Inferior parietal cortex (tissue), 1 donor: ENCODE data around the gene CAV1.

Experiments used
- DNase-seq: peaks from one replicate; pipeline ENCODE4 v3.0.0-alpha.2; 2016; ENCODE audit errors: extremely low spot score

Gene CAV1

GRCh38 chr7:116503835-116504234, 21.0 kb upstream of the CAV1 start:
- no peak for DNase-seq

- DNase-seq: no peak
Measured at GRCh38 chr7:116505278-116505677, 19.6 kb upstream of the CAV1 start.

GRCh38 chr7:116505823-116506222, 19.0 kb upstream of the CAV1 start:
- DNase-seq: no peak

- DNase-seq: no peak
Measured at GRCh38 chr7:116509982-116510579, 14.8 kb upstream of the CAV1 start.

- DNase-seq: no peak
Measured at GRCh38 chr7:116510795-116511194, 14.0 kb upstream of the CAV1 start.

GRCh38 chr7:116511552-116512519, 13.0 kb upstream of the CAV1 start:
- DNase-seq: peak; percentile 29

- no peak for DNase-seq
Measured at GRCh38 chr7:116512520-116513188, 12.2 kb upstream of the CAV1 start.

GRCh38 chr7:116515584-116515983, 9.3 kb upstream of the CAV1 start:
- no peak for DNase-seq

GRCh38 chr7:116516324-116516723, 8.5 kb upstream of the CAV1 start:
- no peak for DNase-seq

GRCh38 chr7:116517626-116518025, 7.2 kb upstream of the CAV1 start:
- no peak for DNase-seq

- DNase-seq: no peak
Measured at GRCh38 chr7:116518961-116519360, 5.9 kb upstream of the CAV1 start.

GRCh38 chr7:116521046-116521664, 3.7 kb upstream of the CAV1 start:
- no peak for DNase-seq

GRCh38 chr7:116522247-116522646, 2.6 kb upstream of the CAV1 start:
- DNase-seq: no peak

- DNase-seq: no peak
Measured at GRCh38 chr7:116524221-116524608, 621 bp upstream of the CAV1 start.

GRCh38 chr7:116525298-116525912, 569 bp downstream of the CAV1 start:
- DNase-seq: no peak

GRCh38 chr7:116525913-116526861, 1.4 kb downstream of the CAV1 start:
- peak; percentile 36 for DNase-seq

GRCh38 chr7:116526897-116527296, 2.1 kb downstream of the CAV1 start:
- DNase-seq: no peak

GRCh38 chr7:116527521-116527920, 2.7 kb downstream of the CAV1 start:
- no peak for DNase-seq

- DNase-seq: no peak
Measured at GRCh38 chr7:116528008-116528789, 3.4 kb downstream of the CAV1 start.

- no peak for DNase-seq
Measured at GRCh38 chr7:116529250-116529649, 4.4 kb downstream of the CAV1 start.
